ENCODE data around the gene TRAF7.

Gene TRAF7

DNA sequence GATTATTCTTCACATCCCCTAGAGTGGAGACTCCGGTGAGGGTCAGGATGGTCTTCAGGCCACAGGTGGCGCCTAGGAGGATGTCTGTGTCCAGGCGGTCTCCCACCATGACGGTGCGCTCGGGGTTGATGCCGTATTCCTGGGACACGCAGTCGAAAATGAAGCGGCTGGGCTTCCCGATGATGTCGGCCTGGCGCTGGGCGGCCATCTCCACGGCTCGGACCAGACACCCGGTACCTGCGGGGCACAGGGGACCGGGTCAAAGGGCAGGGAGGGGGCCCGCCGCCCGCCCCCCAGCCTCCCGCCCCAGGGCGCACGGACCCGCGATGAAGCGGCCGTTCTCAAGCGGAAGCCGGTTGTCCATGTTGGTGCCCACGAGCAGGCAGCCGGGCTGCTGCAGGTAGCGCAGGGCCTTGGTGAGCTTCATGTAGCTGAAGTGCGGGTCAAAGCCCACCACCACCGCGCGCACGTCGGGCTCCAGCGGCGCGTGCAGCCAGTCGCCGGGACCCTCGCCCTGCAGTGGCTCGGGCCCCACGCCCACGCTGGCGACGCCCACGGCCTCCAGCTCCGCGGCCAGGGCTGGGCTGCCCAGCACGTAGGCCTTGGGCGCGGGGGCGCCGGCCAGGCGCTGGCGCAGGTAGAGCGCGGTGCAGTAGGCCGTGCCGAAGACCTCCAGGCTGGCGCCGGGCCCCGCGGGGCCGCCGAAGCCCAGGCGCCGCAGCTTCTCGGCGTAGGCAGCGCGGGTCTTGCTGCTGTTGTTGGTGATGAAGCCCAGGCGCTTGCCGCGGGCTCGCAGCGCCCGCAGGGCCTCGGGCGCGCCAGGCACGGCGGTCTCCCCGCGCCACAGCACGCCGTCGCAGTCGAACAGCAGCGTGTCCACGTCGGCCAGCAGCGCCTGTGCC, 58.5 kb downstream of the TRAF7 start:
- Histone ChIP-seq H3K36me3 (replicated peaks) (peaks cover 6% of the 10 kb centered on the region), H3K27ac (peak overlapping the region; percentile 72), H3K4me3 (ENCODE audit: low read depth, low read length) (peak overlapping the region; percentile 68), H3K27me3 (replicated peaks) (no peaks in the 10 kb centered on the region)
- in situ Hi-C loops (cut with HindIII; ENCODE audit: low pct_ligation_motif_present, low sequenced_read_pairs) = no loop called here
- TF ChIP-seq, protein P1, sequence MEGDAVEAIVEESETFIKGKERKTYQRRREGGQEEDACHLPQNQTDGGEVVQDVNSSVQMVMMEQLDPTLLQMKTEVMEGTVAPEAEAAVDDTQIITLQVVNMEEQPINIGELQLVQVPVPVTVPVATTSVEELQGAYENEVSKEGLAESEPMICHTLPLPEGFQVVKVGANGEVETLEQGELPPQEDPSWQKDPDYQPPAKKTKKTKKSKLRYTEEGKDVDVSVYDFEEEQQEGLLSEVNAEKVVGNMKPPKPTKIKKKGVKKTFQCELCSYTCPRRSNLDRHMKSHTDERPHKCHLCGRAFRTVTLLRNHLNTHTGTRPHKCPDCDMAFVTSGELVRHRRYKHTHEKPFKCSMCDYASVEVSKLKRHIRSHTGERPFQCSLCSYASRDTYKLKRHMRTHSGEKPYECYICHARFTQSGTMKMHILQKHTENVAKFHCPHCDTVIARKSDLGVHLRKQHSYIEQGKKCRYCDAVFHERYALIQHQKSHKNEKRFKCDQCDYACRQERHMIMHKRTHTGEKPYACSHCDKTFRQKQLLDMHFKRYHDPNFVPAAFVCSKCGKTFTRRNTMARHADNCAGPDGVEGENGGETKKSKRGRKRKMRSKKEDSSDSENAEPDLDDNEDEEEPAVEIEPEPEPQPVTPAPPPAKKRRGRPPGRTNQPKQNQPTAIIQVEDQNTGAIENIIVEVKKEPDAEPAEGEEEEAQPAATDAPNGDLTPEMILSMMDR (IDR thresholded peaks at IDR 0.05; ENCODE audit: low read depth, low read length, missing control alignments) = peak; percentile 8
- no peak for DNase-seq

DNA sequence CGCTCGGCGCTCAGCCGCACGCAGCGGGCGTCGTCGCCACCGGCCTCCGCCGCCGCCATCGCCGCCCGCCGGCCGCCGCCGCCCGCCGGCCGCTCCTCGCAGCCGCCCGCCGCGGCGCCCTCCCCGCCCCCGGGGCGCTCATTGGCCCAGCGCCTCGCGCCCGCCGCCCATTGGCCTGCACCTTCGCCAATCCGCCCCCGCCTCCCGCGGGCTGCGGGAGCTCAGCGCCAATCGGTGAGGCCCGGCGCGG, 59.1 kb downstream of the TRAF7 start, which contains the start of gene PGP:
TSS of gene PGP (minus strand) at position 122 of the 250 bp plus-strand sequence. CDS start at position 59, 63 bp downstream.
- TF ChIP-seq, protein P1 (IDR thresholded peaks at IDR 0.05; ENCODE audit: low read depth, low read length, missing control alignments) = no peak
- H3K4me3 ChIP-seq (ENCODE audit: low read depth, low read length) = peak within 1 kb of the TSS; percentile 74
- in situ Hi-C loops (cut with HindIII; ENCODE audit: low pct_ligation_motif_present, low sequenced_read_pairs) = no loop called here

DNA sequence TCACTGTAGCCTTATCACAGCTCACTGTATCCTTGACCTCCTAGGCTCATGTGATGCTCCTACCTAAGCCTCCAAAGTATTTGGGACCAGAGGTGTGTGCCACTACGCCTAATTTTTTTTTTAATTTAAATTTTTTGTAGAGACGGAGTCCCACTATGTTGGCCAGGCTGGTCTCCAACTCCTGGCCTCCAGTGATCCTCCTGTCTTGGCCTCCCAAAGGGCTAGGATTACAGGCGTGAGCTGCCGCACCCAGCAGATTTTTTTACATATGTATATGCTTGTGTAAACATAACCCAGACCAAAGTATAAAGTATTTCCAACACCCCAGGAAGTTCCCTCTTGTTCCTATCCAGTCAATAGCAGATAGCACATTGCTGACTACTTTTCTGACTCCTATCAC, 60.7 kb downstream of the TRAF7 start:
- in situ Hi-C loops (cut with HindIII; ENCODE audit: low pct_ligation_motif_present, low sequenced_read_pairs) = no loop called here
- Histone ChIP-seq H3K36me3 (replicated peaks) (no peaks in the 10 kb centered on the region), H3K27ac (no peak overlapping the region), H3K27me3 (replicated peaks) (no peaks in the 10 kb centered on the region), H3K4me3 (ENCODE audit: low read depth, low read length) (no peak overlapping the region)
- no peak for DNase-seq
- TF ChIP-seq, protein P1 (IDR thresholded peaks at IDR 0.05; ENCODE audit: low read depth, low read length, missing control alignments) = no peak

More for the DNA sequence above, 59.1 kb downstream of the TRAF7 start, which contains the start of gene PGP:
- no peaks in the 10 kb centered on the region for H3K27me3 ChIP-seq (replicated peaks)
- DNase-seq = no peak
- H3K36me3 ChIP-seq (replicated peaks) = no peaks in the 10 kb centered on the region
- H3K27ac ChIP-seq = peak within 1 kb of the TSS; percentile 85

DNA sequence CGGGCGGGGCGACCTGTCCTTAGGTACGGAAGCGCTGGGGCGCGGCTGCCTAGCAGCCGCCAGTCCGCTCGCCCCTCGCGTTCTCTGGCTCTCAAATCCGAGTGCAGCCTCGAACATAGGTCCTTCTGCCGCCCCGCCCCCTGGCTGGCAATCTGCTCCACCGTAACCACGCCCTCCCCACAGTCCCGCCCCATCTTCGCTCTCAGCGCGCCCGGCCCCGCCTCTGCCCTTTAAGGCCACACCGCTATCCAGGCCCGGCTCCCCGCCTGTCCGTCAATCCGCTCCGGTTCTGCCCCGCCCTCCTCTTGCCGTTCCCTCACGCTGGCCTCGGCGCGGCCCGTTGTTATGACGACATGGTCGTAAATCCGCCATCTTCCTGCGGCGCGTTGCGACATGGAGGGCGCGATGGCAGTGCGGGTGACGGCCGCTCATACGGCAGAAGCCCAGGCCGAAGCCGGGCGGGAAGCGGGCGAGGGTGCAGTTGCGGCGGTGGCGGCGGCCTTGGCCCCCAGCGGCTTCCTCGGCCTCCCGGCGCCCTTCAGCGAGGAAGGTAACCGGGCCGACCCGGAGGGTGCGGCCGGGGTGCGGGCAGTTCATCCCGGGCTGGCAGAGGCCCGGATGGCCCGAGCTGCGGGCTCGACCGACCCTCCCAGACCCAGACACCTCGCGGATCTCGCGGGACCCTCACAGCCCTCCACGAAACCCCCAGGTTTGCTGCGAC, 67.8 kb downstream of the TRAF7 start, which contains the start of gene E4F1:
TSS of gene E4F1 (plus strand) at position 371 of the 721 bp plus-strand sequence. CDS start at position 394, 23 bp downstream.
- TF ChIP-seq, protein P1 (IDR thresholded peaks at IDR 0.05; ENCODE audit: low read depth, low read length, missing control alignments) = no peak
- Histone ChIP-seq H3K4me3 (ENCODE audit: low read depth, low read length) (peak within 1 kb of the TSS; percentile 91), H3K36me3 (replicated peaks) (peaks cover under 1% of the 10 kb centered on the region), H3K27me3 (replicated peaks) (no peaks in the 10 kb centered on the region), H3K27ac (peak within 1 kb of the TSS; percentile 69)
- peak; percentile 99 for DNase-seq
- in situ Hi-C loops (cut with HindIII; ENCODE audit: low pct_ligation_motif_present, low sequenced_read_pairs) = no loop called here

DNA sequence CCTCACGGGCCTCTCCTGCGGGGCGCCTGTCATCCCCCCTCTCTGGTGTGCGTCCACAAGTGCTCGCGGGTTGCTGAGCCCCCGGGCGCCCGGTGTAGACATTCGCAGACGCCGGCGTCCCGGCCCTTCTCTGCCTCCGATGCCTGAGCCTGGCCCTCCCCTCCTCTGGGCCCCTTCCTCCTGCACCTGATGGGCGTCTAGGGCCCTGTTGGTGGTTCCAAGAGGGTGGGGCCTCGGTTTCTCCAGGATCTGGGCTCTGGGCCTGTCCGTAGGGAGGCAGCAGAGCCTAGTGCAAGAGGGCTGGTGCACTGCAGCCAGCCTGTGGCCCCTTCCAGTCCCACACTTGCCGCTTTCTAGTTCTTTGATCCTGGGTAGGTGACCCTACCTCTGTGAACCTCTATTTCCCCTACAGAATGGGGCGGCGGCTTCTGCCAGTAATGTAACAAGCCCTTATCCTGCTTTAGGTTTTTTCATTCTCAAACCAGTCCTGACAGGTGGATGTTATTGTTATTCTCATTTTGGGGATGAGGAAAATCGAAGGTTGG, 68.4 kb downstream of the TRAF7 start:
- in situ Hi-C loops (cut with HindIII; ENCODE audit: low pct_ligation_motif_present, low sequenced_read_pairs) = no loop called here
- TF ChIP-seq, protein P1 (IDR thresholded peaks at IDR 0.05; ENCODE audit: low read depth, low read length, missing control alignments) = peak; percentile 50
- peak overlapping the region; percentile 91 for H3K4me3 ChIP-seq (ENCODE audit: low read depth, low read length)
- H3K36me3 ChIP-seq (replicated peaks) = peaks cover 5% of the 10 kb centered on the region
- H3K27me3 ChIP-seq (replicated peaks) = no peaks in the 10 kb centered on the region
- H3K27ac ChIP-seq = peak overlapping the region; percentile 69
- DNase-seq = peak; percentile 24
